GM12878 (cell line): ENCODE results near the gene ABCC2. TPM values are rescaled to one million over a fixed set of nuclear protein-coding genes. Genes with fewer than 3 reads are reported as not detected.

ENCODE experiments used
- ATF2 ChIP-seq: IDR thresholded peaks from 2 replicates; pipeline ENCODE4 v1.6.1; 2012; ENCODE audit warnings: low read length, inconsistent platforms
- ATF7 ChIP-seq: fragments of 450-650 bp; IDR thresholded peaks from 2 replicates; pipeline ENCODE4 v1.6.1; 2016; ENCODE audit warnings: low read depth, mild to moderate bottlenecking
- BCL11A ChIP-seq: IDR thresholded peaks from 2 replicates; pipeline ENCODE4 v1.6.1; 2011; ENCODE audit warnings: low read depth, low read length
- BHLHE40 ChIP-seq, 2 experiments: fragments of 450-650 bp in 1 of 2; IDR thresholded peaks; 2 replicates each; pipeline ENCODE4 v1.6.1; 2011 to 2017; ENCODE audit warnings: low read depth in 2 of 2, borderline replicate concordance in 1 of 2, improper control_type of control experiment in 1 of 2, low read length in 1 of 2, mild to moderate bottlenecking in 1 of 2
- EZH2 ChIP-seq: IDR thresholded peaks from 2 replicates; pipeline ENCODE4 v1.6.1; 2012; ENCODE audit warnings: low read depth, mild to moderate bottlenecking, control low read depth, inconsistent platforms, low read length, borderline replicate concordance; ENCODE audit not compliant: control insufficient read depth
- FOXM1 ChIP-seq: IDR thresholded peaks from 2 replicates; pipeline ENCODE4 v1.6.1; 2012; ENCODE audit warnings: low read depth, mild to moderate bottlenecking, inconsistent platforms, low read length, moderate library complexity
- IKZF2 ChIP-seq, 2 experiments: fragments of 450-650 bp; IDR thresholded peaks; 2 replicates each; pipeline ENCODE4 v1.6.1; 2017; ENCODE audit warnings: mild to moderate bottlenecking in 2 of 2, moderate library complexity in 2 of 2
- IRF4 ChIP-seq: IDR thresholded peaks from 2 replicates; pipeline ENCODE4 v1.6.1; 2011; ENCODE audit warnings: low read depth, low read length
- JUNB ChIP-seq: IDR thresholded peaks from 2 replicates; pipeline ENCODE4 v1.6.1; 2016; ENCODE audit warnings: antibody characterized with exemption, mild to moderate bottlenecking
- MEF2A ChIP-seq: IDR thresholded peaks from 2 replicates; pipeline ENCODE4 v1.6.1; 2011; ENCODE audit warnings: low read depth, mild to moderate bottlenecking, low read length, moderate library complexity; ENCODE audit not compliant: insufficient read depth
- MTA2 ChIP-seq: fragments of 450-650 bp; IDR thresholded peaks from 2 replicates; pipeline ENCODE4 v1.6.1; 2016; ENCODE audit warnings: low read depth, mild to moderate bottlenecking, moderate library complexity
- MYB ChIP-seq: fragments of 150-350 bp; IDR thresholded peaks from 2 replicates; pipeline ENCODE4 v1.6.1; 2014; ENCODE audit warnings: mild to moderate bottlenecking, low read depth, low read length, borderline replicate concordance
- RELB ChIP-seq: fragments of 450-650 bp; IDR thresholded peaks from 2 replicates; pipeline ENCODE4 v1.6.1; 2017; ENCODE audit warnings: low read depth, mild to moderate bottlenecking, moderate library complexity
- ZNF217 ChIP-seq: fragments of 450-650 bp; IDR thresholded peaks from 2 replicates; pipeline ENCODE4 v1.6.1; 2017; ENCODE audit warnings: antibody characterized with exemption, mild to moderate bottlenecking
- ZNF384 ChIP-seq: IDR thresholded peaks from 2 replicates; pipeline ENCODE4 v1.6.1; 2012; ENCODE audit warnings: low read depth, mild to moderate bottlenecking, low read length, improper control_type of control experiment, borderline replicate concordance
- polyA plus RNA-seq, 11 experiments: library from polyadenylated mRNA; depleted of rRNA in 4 of 11; unstranded in 6 of 11; stranded (reverse) in 5 of 11; fragments of >200 nt; fragmentation: Nextera tagmentation in 4 of 11; fragmentation: Illumina TruSeq in 1 of 11; extraction: Ambion mirVana in 4 of 11; extraction: Trizol in 1 of 11; gene quantifications; 1 replicate in 1 of 11; 2 replicates in 10 of 11; pipeline versions ENCODE4 v1.2.1 to v1.2.3, GENCODE V29; 2011 to 2016; ENCODE audit warnings: inconsistent platforms in 2 of 11, missing spikeins in 2 of 11, low read depth in 1 of 11
- total RNA-seq, 4 experiments: library from RNA; depleted of rRNA in 3 of 4; stranded (reverse); fragments of >200 nt in 3 of 4; fragmentation: Illumina TruSeq in 1 of 4; extraction: Trizol in 1 of 4; gene quantifications; 2 replicates each; pipeline versions ENCODE4 v1.2.1 to v1.2.3, GENCODE V29; 2013 to 2021

ABCC2 gene
- total and polyA plus RNA-seq, 10 of the 15 experiments (the other 5 are each of a cell fraction or from before 2014, with no cell fraction given): 0.02 to 0.95 (median 0.21) TPM

GRCh38 chr10:99765672-99766301, 16.7 kb upstream of the ABCC2 start (continued):
- TF ChIP-seq EZH2 (no peak), BHLHE40 (IDR thresholded peaks at IDR 0.05; ENCODE audit: borderline replicate concordance in 1 of 2, low read depth in 2 of 2, low read length in 1 of 2) (0 out of 4 replicates have a peak, but pooled peaks of 1 of the 2 experiments have one; percentile 26), ZNF217 (no peak), MTA2 (peak; percentile 69), MEF2A (0 out of 2 replicates have a peak, but pooled peaks have one; percentile 28), FOXM1 (0 out of 2 replicates have a peak, but pooled peaks have one; percentile 7), JUNB (peak; percentile 86), ATF7 (peak; percentile 32; the same call in 1 of the 2 replicates), ZNF384 (peak; percentile 93), IRF4 (0 out of 2 replicates have a peak, but pooled peaks have one; percentile 25), BCL11A (peak; percentile 28; the same call in 1 of the 2 replicates), MYB (no peak), RELB (peak; percentile 32), ATF2 (peak; percentile 66), IKZF2 (IDR thresholded peaks at IDR 0.05) (peak; percentile 32 to 42; a peak in 2 of 4 replicates)
- TF ChIP-seq, all 136 proteins: peak for 20
